K562 (cell line): Measurements from ENCODE around the gene ADAMTS14. TPM values are rescaled to one million over a fixed set of nuclear protein-coding genes. Genes with fewer than 3 reads are reported as not detected.

Source experiments
- CTBP1 ChIP-seq: fragments of 450-650 bp; IDR thresholded peaks from 2 replicates; pipeline ENCODE4 v1.6.1; 2016; ENCODE audit warnings: borderline replicate concordance
- E2F3 ChIP-seq: fragments of 250-450 bp; sonication (Bioruptor Pico); IDR thresholded peaks from 2 replicates; pipeline ENCODE4 v1.4.0; 2020; ENCODE audit warnings: mild to moderate bottlenecking
- ELF4 ChIP-seq: fragments of 450-650 bp; formaldehyde crosslinking; IDR thresholded peaks from 2 replicates; pipeline ENCODE4 v1.4.0; 2022; ENCODE audit warnings: missing genetic modification characterization
- GMEB1 ChIP-seq: fragments of 250-450 bp; sonication (Bioruptor Pico); IDR thresholded peaks from 2 replicates; pipeline ENCODE4 v1.4.0; 2020; ENCODE audit warnings: mild to moderate bottlenecking
- GTF2E2 ChIP-seq: fragments of 200-800 bp; sonication (Bioruptor generic); IDR thresholded peaks from 2 replicates; pipeline ENCODE4 v1.6.1; 2016; ENCODE audit warnings: missing genetic modification characterization, missing compliant biosample characterization
- HNRNPK ChIP-seq: fragments of 200-400 bp; formaldehyde crosslinking; IDR thresholded peaks from one replicate; pipeline ENCODE4 v1.6.1; 2018; ENCODE audit warnings: mild to moderate bottlenecking, low read depth, low read length; ENCODE audit not compliant: poor library complexity, severe bottlenecking
- NELFE ChIP-seq: IDR thresholded peaks from 2 replicates; pipeline ENCODE4 v1.6.1; 2011; ENCODE audit warnings: mild to moderate bottlenecking; ENCODE audit not compliant: insufficient read depth, insufficient read length
- POLR3A ChIP-seq: IDR thresholded peaks from 2 replicates; pipeline ENCODE4 v1.6.1; 2011; ENCODE audit warnings: borderline replicate concordance, mild to moderate bottlenecking, moderate library complexity; ENCODE audit not compliant: insufficient read length, insufficient read depth; ENCODE audit errors: extremely low read depth
- TAF15 ChIP-seq: fragments of 200-400 bp; formaldehyde crosslinking; IDR thresholded peaks from 2 replicates; pipeline ENCODE4 v1.6.1; 2017; ENCODE audit warnings: mild to moderate bottlenecking, low read depth, low read length, moderate library complexity
- TFAM ChIP-seq: fragments of 250-450 bp; sonication (Bioruptor Pico); conservative IDR thresholded peaks from 2 replicates; pipeline ENCODE4 v1.5.0; 2021; ENCODE audit warnings: mild to moderate bottlenecking, moderate library complexity
- THRB ChIP-seq: fragments of 450-650 bp; formaldehyde crosslinking; conservative IDR thresholded peaks from 2 replicates; pipeline ENCODE4 v1.4.0; 2022; ENCODE audit warnings: mild to moderate bottlenecking, missing genetic modification characterization
- U2AF1 ChIP-seq: fragments of 200-400 bp; formaldehyde crosslinking; optimal IDR thresholded peaks from 2 replicates; pipeline ENCODE3; 2017; ENCODE audit warnings: mild to moderate bottlenecking, low read depth, low read length, moderate library complexity
- ZFX ChIP-seq: sonication (generic); formaldehyde crosslinking; IDR thresholded peaks from 2 replicates; pipeline ENCODE4 v1.8.0; 2022; ENCODE audit warnings: mild to moderate bottlenecking, missing genetic modification reagents, moderate library complexity
- ZNF318 ChIP-seq, 2 experiments: fragments of 450-650 bp; IDR thresholded peaks; 2 replicates each; pipeline ENCODE4 v1.6.1; 2016; ENCODE audit warnings: mild to moderate bottlenecking in 2 of 2, borderline replicate concordance in 1 of 2, low read depth in 1 of 2, moderate library complexity in 1 of 2
- ZNF511 ChIP-seq: sonication (generic); formaldehyde crosslinking; IDR thresholded peaks from 2 replicates; pipeline ENCODE4 v1.8.0; 2022; ENCODE audit warnings: mild to moderate bottlenecking, missing genetic modification reagents
- ZNF644 ChIP-seq: fragments of 200-800 bp; sonication (Bioruptor generic); IDR thresholded peaks from 2 replicates; pipeline ENCODE4 v1.6.1; 2016; ENCODE audit warnings: low read depth, missing genetic modification characterization, missing compliant biosample characterization
- polyA plus RNA-seq, 8 experiments: library from polyadenylated mRNA; depleted of rRNA in 4 of 8; stranded (reverse) in 5 of 8; unstranded in 3 of 8; fragments of >200 nt; fragmentation: Nextera tagmentation in 2 of 8; fragmentation: Illumina TruSeq in 1 of 8; extraction: Ambion mirVana in 2 of 8; extraction: Trizol in 1 of 8; gene quantifications; 2 replicates each; pipeline versions ENCODE4 v1.2.1 to v1.2.3, GENCODE V29; 2011 to 2014; ENCODE audit warnings: inconsistent platforms in 1 of 8, missing spikeins in 1 of 8
- total RNA-seq, 7 experiments: library from RNA; depleted of rRNA in 6 of 7; stranded (reverse); fragments of >200 nt in 6 of 7; fragmentation: Illumina TruSeq in 2 of 7; extraction: Trizol in 2 of 7; gene quantifications; 2 replicates each; pipeline versions ENCODE4 v1.2.1 to v1.2.3, GENCODE V29; 2011 to 2021; ENCODE audit warnings: low replicate concordance in 1 of 7

Gene ADAMTS14
- total and polyA plus RNA-seq, 9 of the 15 experiments (the other 6 are each of a cell fraction or from before 2014, with no cell fraction given): 0.04 to 37.4 (median 15.9) TPM

- TF ChIP-seq ZNF318 (IDR thresholded peaks at IDR 0.05; ENCODE audit: borderline replicate concordance in 1 of 2, low read depth in 1 of 2) (no peak), GMEB1 (CRISPR knock-in tag) (peak; percentile 41; the same call in 1 of the 2 replicates), POLR3A (no peak), U2AF1 (no peak), TFAM (CRISPR knock-in tag) (no peak), NELFE (no peak), TAF15 (no peak), GTF2E2 (tag) (no peak), ZFX (CRISPR knock-in tag) (peak; percentile 25; the same call in 1 of the 2 replicates), ZNF511 (CRISPR knock-in tag) (no peak), E2F3 (CRISPR knock-in tag) (0 out of 2 replicates have a peak, but pooled peaks have one; percentile 41), THRB (no peak), ELF4 (CRISPR knock-in tag) (no peak), CTBP1 (0 out of 2 replicates have a peak, but pooled peaks have one; percentile 16), ZNF644 (tag) (no peak), HNRNPK (no peak)
These were observed 3.8 kb upstream of the ADAMTS14 start (continued) for GRCh38 chr10:70668454-70668970.
